Transverse colon (tissue), 4 donors: Measurements from ENCODE around the gene REX1BD. TPM values are rescaled to one million over a fixed set of nuclear protein-coding genes. Genes with fewer than 3 reads are reported as not detected.

Source experiments
- DNase-seq: peaks from one replicate; pipeline ENCODE4 v3.0.0-alpha.2; 2019
- H3K27ac ChIP-seq, 4 donors: fragments of 200-600 bp; sonication (generic); 2 replicates each; pipeline ENCODE4 v1.5.1; 2016 to 2018; ENCODE audit warnings: inconsistent platforms in 4 of 4
- H3K27me3 ChIP-seq: fragments of 200-600 bp; sonication (generic); 2 replicates; pipeline ENCODE4 v1.5.1; 2017; ENCODE audit warnings: inconsistent platforms
- H3K36me3 ChIP-seq, 4 donors: fragments of 200-600 bp; sonication (generic); 2 replicates each; pipeline ENCODE4 v1.5.1; 2017 to 2019; ENCODE audit warnings: inconsistent platforms in 4 of 4
- H3K4me1 ChIP-seq, 4 donors: fragments of 200-600 bp; sonication (generic); 2 replicates each; pipeline ENCODE4 v1.5.1; 2017 to 2020; ENCODE audit warnings: inconsistent platforms in 4 of 4
- H3K4me3 ChIP-seq, 4 donors: fragments of 200-600 bp; sonication (generic); 1 replicate in 1 of 4; 2 replicates in 3 of 4; pipeline versions ENCODE4 v1.5.1 to v1.6.1; 2017 to 2019; ENCODE audit warnings: inconsistent platforms in 4 of 4
- H3K9me3 ChIP-seq, 2 donors: fragments of 200-600 bp; sonication (generic); 2 replicates each; pipeline ENCODE4 v1.5.1; 2017 to 2019; ENCODE audit warnings: inconsistent platforms in 2 of 2
- EP300 ChIP-seq: sonication (generic); formaldehyde crosslinking; IDR thresholded peaks from one replicate; pipeline ENCODE4 v1.6.1; 2017; ENCODE audit warnings: antibody characterized with exemption, low read depth
- POLR2A ChIP-seq: fragments of 450-650 bp; IDR thresholded peaks from one replicate; pipeline ENCODE4 v1.6.1; 2016; ENCODE audit warnings: antibody characterized with exemption, mild to moderate bottlenecking, moderate library complexity
- POLR2AphosphoS5 ChIP-seq, 3 donors: sonication (generic); formaldehyde crosslinking; IDR thresholded peaks; one replicate each; pipeline ENCODE4 v1.6.1; 2016; ENCODE audit warnings: antibody characterized with exemption in 3 of 3
- WGBS, 2 donors: methylation state at CpG; one replicate each; pipeline ENCODE4 v1.1.5; 2018; ENCODE audit warnings: low coverage in 1 of 2; 5-methylcytosine and 5-hydroxymethylcytosine counted together
- in situ Hi-C, 4 donors: fragments of 200-750 bp; cut with MboI; loops; one replicate each; pipeline versions ENCODE4 v1.15.0 to v1.15.1; 2017; ENCODE audit warnings: low sequenced_read_pairs in 3 of 4, low pct_ligation_motif_present in 1 of 4, low pct_unique_long_range_greater_than_20kb in 1 of 4
- intact Hi-C: fragments of 100-400 bp; cut with DNase I; formaldehyde crosslinking; loops from one replicate; pipeline ENCODE4 v1.15.1; 2023; ENCODE audit warnings: low total_unique reads
- total RNA-seq, 4 donors: library from RNA; depleted of rRNA; stranded (reverse); fragments of >200 nt; gene quantifications; one replicate each; pipeline ENCODE4 v1.1.0, GENCODE V29; 2016
- TF ChIP-seq, protein P1 (sequence below), 5 experiments: fragments of 200-600 bp in 3 of 5; fragments of 450-650 bp in 2 of 5; sonication (generic) in 3 of 5; IDR thresholded peaks; 1 replicate in 2 of 5; 2 replicates in 3 of 5; pipeline ENCODE4 v1.5.1; 2016 to 2017; ENCODE audit warnings: antibody characterized with exemption in 5 of 5, inconsistent platforms in 3 of 5, mild to moderate bottlenecking in 2 of 5, moderate library complexity in 1 of 5

The REX1BD gene
- total RNA-seq, 4 donors from 2014 or later: 75.1 to 171 (median 121) TPM

DNA sequence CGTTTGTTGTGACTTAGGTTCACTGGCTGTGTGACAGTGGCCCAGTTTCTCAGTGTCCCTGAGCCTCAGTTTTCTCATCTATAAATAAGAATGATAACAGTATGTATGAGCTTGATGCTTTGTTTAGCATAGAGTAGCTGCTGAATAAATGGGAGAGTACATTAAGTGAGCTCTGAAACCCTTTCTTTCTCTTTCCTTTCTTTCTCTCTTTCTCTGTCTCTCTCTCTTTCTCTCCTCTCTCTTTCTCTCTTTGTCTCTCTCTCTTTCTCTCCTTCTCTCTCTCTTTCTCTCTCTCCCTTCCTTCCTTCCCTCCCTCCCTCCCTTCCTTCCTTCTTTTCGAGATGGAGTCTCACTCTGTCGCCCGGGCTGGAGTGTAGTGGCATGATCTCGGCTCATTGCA is 28.9 kb upstream of the REX1BD start:
- H3K4me1 ChIP-seq: peaks cover 5 to 19% (median 10%) of the 10 kb centered on the region in 4 donors
- peak overlapping the region in 2 of 4 donors; percentile 16 to 97 for H3K27ac ChIP-seq
- TF ChIP-seq POLR2A (no peak), EP300 (no peak), POLR2AphosphoS5 (IDR thresholded peaks at IDR 0.05) (no peak)
- intact Hi-C loops (no loop called here), in situ Hi-C loops (no loop called here)
- peaks cover 0 to 11% (median 5%) of the 10 kb centered on the region in 4 donors for H3K36me3 ChIP-seq
- no peak overlapping the region for H3K4me3 ChIP-seq
- H3K27me3 ChIP-seq: no peaks in the 10 kb centered on the region
- no peaks in the 10 kb centered on the region for H3K9me3 ChIP-seq
- DNase-seq: no peak
- 57 to 70% methylated on average over 1 to 5 of the region's 5 CpGs for WGBS, 2 donors

DNA sequence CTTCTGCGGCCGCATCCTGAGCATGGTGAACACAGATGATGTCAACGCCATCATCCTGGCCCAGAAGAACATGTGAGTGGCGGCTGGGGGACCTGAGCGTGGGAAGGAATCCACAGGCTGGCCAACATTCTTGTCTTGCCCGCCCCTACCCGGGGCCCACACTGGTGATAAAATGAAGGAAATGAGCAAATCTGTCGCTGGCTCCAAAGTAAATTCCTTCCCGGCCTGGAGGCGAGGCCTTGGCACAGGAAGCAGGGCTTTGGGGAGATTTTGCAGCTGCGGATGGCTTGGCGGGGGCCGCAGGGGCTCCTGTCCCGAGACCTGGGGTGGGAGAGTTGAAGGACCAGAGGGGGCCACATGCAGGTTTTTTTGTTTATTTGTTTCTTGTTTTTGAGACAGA is 26.5 kb upstream of the REX1BD start:
- 40 to 77% methylated on average over 1 to 14 of the region's 14 CpGs for WGBS, 2 donors

DNA sequence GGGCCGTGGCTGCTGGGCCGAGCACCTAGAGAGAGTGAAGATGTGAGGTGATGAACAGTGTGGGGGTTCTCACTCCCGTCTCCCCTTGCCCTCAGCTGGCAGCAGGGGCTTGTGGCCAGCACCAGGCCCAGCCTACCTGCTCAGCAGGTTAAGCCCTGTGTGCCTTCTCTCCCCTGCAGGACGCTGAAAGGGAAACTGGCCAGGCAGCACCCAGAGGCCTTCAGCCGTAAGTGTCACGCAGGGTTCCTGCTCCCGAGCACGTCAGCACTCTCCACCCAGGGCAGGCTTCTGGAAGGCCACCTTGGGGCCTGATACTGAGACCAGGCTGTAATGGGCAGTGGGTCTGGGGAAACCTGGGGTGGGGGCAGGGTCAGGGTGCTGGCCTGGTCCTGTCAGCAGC is 21.6 kb upstream of the REX1BD start:
- DNase-seq: no peak
- WGBS, 2 donors: 87% methylated on average over 6 of the region's 8 CpGs; no CpG with 5 or more reads in 1 of the 2 donors
- Histone ChIP-seq H3K9me3 (no peaks in the 10 kb centered on the region), H3K4me3 (no peak overlapping the region), H3K4me1 (peaks cover 0 to 8% (median 4%) of the 10 kb centered on the region in 4 donors), H3K27ac (no peak overlapping the region), H3K27me3 (no peaks in the 10 kb centered on the region), H3K36me3 (peaks cover 0 to 57% (median 23%) of the 10 kb centered on the region in 4 donors)
- in situ Hi-C loops: no loop called here
- intact Hi-C loops: loop anchor here (5.0 kb wide), 1 partner anchor 120 kb away; no protein-coding TSS in a partner anchor
- TF ChIP-seq, protein P1, sequence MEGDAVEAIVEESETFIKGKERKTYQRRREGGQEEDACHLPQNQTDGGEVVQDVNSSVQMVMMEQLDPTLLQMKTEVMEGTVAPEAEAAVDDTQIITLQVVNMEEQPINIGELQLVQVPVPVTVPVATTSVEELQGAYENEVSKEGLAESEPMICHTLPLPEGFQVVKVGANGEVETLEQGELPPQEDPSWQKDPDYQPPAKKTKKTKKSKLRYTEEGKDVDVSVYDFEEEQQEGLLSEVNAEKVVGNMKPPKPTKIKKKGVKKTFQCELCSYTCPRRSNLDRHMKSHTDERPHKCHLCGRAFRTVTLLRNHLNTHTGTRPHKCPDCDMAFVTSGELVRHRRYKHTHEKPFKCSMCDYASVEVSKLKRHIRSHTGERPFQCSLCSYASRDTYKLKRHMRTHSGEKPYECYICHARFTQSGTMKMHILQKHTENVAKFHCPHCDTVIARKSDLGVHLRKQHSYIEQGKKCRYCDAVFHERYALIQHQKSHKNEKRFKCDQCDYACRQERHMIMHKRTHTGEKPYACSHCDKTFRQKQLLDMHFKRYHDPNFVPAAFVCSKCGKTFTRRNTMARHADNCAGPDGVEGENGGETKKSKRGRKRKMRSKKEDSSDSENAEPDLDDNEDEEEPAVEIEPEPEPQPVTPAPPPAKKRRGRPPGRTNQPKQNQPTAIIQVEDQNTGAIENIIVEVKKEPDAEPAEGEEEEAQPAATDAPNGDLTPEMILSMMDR (IDR thresholded peaks at IDR 0.05): no peak
- TF ChIP-seq POLR2AphosphoS5 (IDR thresholded peaks at IDR 0.05): no peak
- no peak for TF ChIP-seq EP300
- TF ChIP-seq POLR2A: no peak

More for the DNA sequence above, 26.5 kb upstream of the REX1BD start:
- peak overlapping the region in 2 of 4 donors; percentile 7 to 37 for H3K27ac ChIP-seq
- DNase-seq: no peak
- H3K4me3 ChIP-seq: no peak overlapping the region
- intact Hi-C loops (no loop called here), in situ Hi-C loops (no loop called here)
- H3K36me3 ChIP-seq: peaks cover 0 to 35% (median 17%) of the 10 kb centered on the region in 4 donors
- no peaks in the 10 kb centered on the region for H3K9me3 ChIP-seq
- H3K27me3 ChIP-seq: no peaks in the 10 kb centered on the region
- TF ChIP-seq, protein P1 (IDR thresholded peaks at IDR 0.05): no peak
- TF ChIP-seq EP300: no peak
- TF ChIP-seq POLR2AphosphoS5 (IDR thresholded peaks at IDR 0.05): no peak
- no peak for TF ChIP-seq POLR2A
- H3K4me1 ChIP-seq: peaks cover 5 to 17% (median 10%) of the 10 kb centered on the region in 4 donors

DNA sequence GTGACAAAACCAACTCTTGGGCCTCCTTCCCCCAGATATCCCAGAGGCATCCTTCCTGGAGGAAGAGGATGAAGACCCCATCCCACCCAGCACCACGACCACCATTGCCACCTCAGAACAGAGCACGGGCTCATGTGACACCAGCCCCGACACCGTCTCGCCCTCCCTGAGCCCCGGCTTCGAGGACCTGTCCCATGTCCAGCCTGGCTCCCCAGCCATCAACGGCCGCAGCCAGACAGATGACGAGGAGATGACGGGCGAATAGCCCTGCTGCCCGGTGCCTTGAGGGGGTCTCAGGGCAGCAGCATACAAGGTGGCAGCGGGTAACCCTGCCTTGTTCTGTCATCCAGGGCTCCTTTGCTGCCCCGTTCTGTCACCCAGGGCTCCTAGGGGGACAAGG is 20.2 kb upstream of the REX1BD start:
- no peaks in the 10 kb centered on the region for H3K27me3 ChIP-seq
- peaks cover 9 to 22% (median 15%) of the 10 kb centered on the region in 4 donors for H3K4me1 ChIP-seq
- intact Hi-C loops (loop anchor here (5.0 kb wide), 1 partner anchor 121 kb away; no protein-coding TSS in a partner anchor), in situ Hi-C loops (no loop called here)
- WGBS, 2 donors: 93% methylated on average over 15 of the region's 15 CpGs; no CpG with 5 or more reads in 1 of the 2 donors
- H3K36me3 ChIP-seq: peaks cover 0 to 56% (median 19%) of the 10 kb centered on the region in 4 donors
- no peak for DNase-seq
- H3K4me3 ChIP-seq: no peak overlapping the region
- H3K9me3 ChIP-seq: no peaks in the 10 kb centered on the region
- TF ChIP-seq, protein P1 (IDR thresholded peaks at IDR 0.05): no peak
- TF ChIP-seq POLR2A: no peak
- TF ChIP-seq POLR2AphosphoS5 (IDR thresholded peaks at IDR 0.05): no peak
- no peak for TF ChIP-seq EP300
- no peak overlapping the region for H3K27ac ChIP-seq
